Brain microvascular endothelial cell (primary cell): ENCODE results near the gene METTL25.

ENCODE experiments used
- DNase-seq: peaks from one replicate; pipeline ENCODE4 v3.0.0-alpha.2; 2020
- H3K27ac ChIP-seq: fragments of 250-450 bp; sonication (Bioruptor Pico); 2 replicates; pipeline ENCODE4 v1.5.1; 2020; ENCODE audit warnings: mild to moderate bottlenecking, moderate library complexity
- H3K27me3 ChIP-seq: fragments of 250-450 bp; sonication (Bioruptor Pico); replicated peaks from 2 replicates; pipeline ENCODE4 v1.5.1; 2020; ENCODE audit warnings: mild to moderate bottlenecking
- H3K36me3 ChIP-seq: fragments of 250-450 bp; sonication (Bioruptor Pico); replicated peaks from 2 replicates; pipeline ENCODE4 v1.5.1; 2020; ENCODE audit warnings: mild to moderate bottlenecking
- H3K4me3 ChIP-seq: 2 replicates; pipeline ENCODE4 v1.5.1; 2011; ENCODE audit warnings: low read depth, mild to moderate bottlenecking, control low read depth, low read length, moderate library complexity
- CTCF ChIP-seq: IDR thresholded peaks from 2 replicates; pipeline ENCODE4 v1.5.1; 2011; ENCODE audit warnings: low read depth, mild to moderate bottlenecking, moderate library complexity, low read length, control low read depth, inconsistent platforms; ENCODE audit errors: missing control alignments
- in situ Hi-C: cut with HindIII; loops from 2 replicates; pipeline ENCODE4 v1.10.0; 2017; ENCODE audit warnings: low sequenced_read_pairs, low pct_ligation_motif_present

The METTL25 gene

DNA sequence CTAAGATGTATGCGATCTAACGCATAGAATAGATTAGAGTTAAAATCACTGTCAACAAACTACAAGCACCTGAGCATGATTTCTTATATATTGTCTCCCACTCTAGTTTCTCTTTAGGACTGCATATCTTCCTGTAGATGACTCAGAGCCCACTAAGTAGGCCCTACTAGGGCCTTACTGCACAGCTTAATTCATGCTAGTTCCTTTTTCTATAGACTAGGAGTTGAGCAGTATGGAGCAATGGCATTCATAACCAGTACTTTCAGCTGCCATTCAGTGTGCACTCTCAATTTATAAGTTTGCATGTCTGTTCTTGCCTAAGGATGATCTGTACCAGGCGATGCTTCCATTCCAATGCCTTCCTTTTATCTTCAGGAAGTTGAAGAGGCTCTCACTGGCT, 103.5 kb downstream of the METTL25 start:
- DNase-seq = no peak
- H3K4me3 ChIP-seq = no peak overlapping the region
- H3K36me3 ChIP-seq = no peaks in the 10 kb centered on the region
- no peaks in the 10 kb centered on the region for H3K27me3 ChIP-seq
- no peak for TF ChIP-seq CTCF
- in situ Hi-C loops = no loop called here
- no peak overlapping the region for H3K27ac ChIP-seq

- H3K36me3 ChIP-seq = no peaks in the 10 kb centered on the region
- in situ Hi-C loops = no loop called here
- no peaks in the 10 kb centered on the region for H3K27me3 ChIP-seq
- no peak for DNase-seq
- TF ChIP-seq CTCF = no peak
- no peak overlapping the region for H3K4me3 ChIP-seq
- no peak overlapping the region for H3K27ac ChIP-seq
Measured at GRCh38 chr12:82468563-82468962, 110.2 kb downstream of the METTL25 start.

DNA sequence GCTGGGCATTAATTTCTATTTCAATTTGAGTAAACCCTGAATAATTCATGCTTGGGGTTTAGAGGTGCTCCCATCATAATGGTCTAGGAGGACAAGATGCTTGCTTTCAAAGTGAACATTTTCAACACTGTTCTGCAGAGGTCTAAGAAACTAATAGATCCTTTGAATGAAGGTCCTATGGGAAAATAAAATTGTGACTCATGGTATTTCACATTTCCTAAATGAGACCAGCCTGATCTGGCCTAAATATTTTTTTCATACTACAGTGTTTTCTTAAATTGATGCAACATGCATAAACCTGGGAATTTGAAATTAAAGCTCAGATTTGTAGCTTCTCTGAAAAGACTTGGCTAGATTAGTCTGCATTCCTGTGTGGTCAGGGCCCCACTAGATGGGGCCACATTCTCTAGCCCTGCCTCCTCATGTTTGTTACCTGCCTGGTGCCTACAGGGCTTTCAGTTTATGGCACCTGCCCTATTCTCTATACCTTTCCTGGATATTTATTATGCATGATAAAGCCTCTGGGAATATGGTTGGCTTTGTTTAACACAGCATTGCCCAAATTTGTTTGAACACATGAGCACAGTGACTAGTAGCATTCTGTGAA, 112.7 kb downstream of the METTL25 start:
- Histone ChIP-seq H3K27me3 (no peaks in the 10 kb centered on the region), H3K4me3 (no peak overlapping the region), H3K27ac (no peak overlapping the region), H3K36me3 (no peaks in the 10 kb centered on the region)
- in situ Hi-C loops = no loop called here
- TF ChIP-seq CTCF = no peak
- DNase-seq = no peak

DNA sequence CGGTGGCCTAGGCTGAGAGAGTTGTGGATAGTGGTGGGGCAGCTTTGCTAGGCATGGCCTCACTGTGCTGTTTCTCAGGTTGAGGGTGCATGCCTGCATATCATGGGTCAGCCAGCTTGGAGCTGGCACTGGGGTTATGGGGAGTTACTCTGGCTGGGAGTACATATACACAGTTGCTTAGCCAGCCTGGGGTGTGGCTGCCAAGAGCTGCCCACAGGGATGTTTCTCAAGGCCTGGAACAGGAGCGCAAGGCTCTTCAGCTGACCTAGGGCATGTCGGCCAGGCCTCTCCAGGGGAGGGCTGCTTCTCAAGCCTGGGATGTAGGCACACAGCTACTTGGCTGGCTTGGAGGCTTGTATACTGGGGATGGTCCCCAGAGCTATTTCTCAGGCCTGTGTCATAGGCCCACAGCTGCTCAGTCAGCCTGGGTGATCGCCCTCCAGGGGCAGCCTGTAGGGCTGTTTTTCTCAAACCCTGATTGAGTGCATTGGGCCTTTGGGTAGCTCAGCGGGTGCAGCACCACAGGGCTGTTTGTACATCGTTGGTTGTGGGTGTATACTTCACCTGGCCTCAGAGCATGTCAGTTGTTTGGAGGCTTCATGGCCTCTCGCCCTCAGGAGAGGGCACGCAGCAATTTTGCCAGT, 114.9 kb downstream of the METTL25 start:
- TF ChIP-seq CTCF = no peak
- DNase-seq = no peak
- H3K27ac ChIP-seq = no peak overlapping the region

GRCh38 chr12:82474181-82474797, 116.0 kb downstream of the METTL25 start:
- no peak for DNase-seq
- Histone ChIP-seq H3K36me3 (no peaks in the 10 kb centered on the region), H3K4me3 (no peak overlapping the region), H3K27ac (no peak overlapping the region), H3K27me3 (no peaks in the 10 kb centered on the region)
- no peak for TF ChIP-seq CTCF
- in situ Hi-C loops = no loop called here

More for the DNA sequence above, 114.9 kb downstream of the METTL25 start:
- no peak overlapping the region for H3K4me3 ChIP-seq
- no peaks in the 10 kb centered on the region for H3K27me3 ChIP-seq
- in situ Hi-C loops = no loop called here
- H3K36me3 ChIP-seq = no peaks in the 10 kb centered on the region
